Tibial artery (tissue), 4 donors: Measurements from ENCODE around the gene TTC7B.

Experiments used
- DNase-seq, 2 donors: peaks; one replicate each; pipeline ENCODE4 v3.0.0-alpha.2; 2019
- H3K27ac ChIP-seq, 2 donors: fragments of 200-600 bp; sonication (generic) in 1 of 2; 1 replicate in 1 of 2; 2 replicates in 1 of 2; pipeline ENCODE4 v1.5.1; 2018 to 2019; ENCODE audit warnings: mild to moderate bottlenecking in 1 of 2
- H3K27me3 ChIP-seq, 2 donors: fragments of 200-600 bp; sonication (generic) in 1 of 2; one replicate each; pipeline versions ENCODE4 v1.5.1 to v1.6.0; 2016 to 2019
- H3K36me3 ChIP-seq, 3 donors: fragments of 200-600 bp; sonication (generic) in 2 of 3; one replicate each; pipeline ENCODE4 v1.5.1; 2016 to 2019; ENCODE audit warnings: mild to moderate bottlenecking in 2 of 3
- H3K4me1 ChIP-seq, 4 donors: fragments of 200-600 bp; sonication (generic) in 2 of 4; 1 replicate in 3 of 4; 2 replicates in 1 of 4; pipeline ENCODE4 v1.5.1; 2016 to 2019
- H3K4me3 ChIP-seq, 2 donors: fragments of 200-600 bp; sonication (generic) in 1 of 2; 1 replicate in 1 of 2; 2 replicates in 1 of 2; pipeline ENCODE4 v1.5.1; 2018 to 2019; ENCODE audit warnings: mild to moderate bottlenecking in 2 of 2
- H3K9me3 ChIP-seq, 3 donors: fragments of 200-600 bp; sonication (generic) in 1 of 3; one replicate each; pipeline ENCODE4 v1.5.1; 2016 to 2019
- intact Hi-C: fragments of 100-400 bp; cut with DNase I; formaldehyde crosslinking; loops from one replicate; pipeline ENCODE4 v1.15.0; 2023; ENCODE audit warnings: low total_unique reads
- TF ChIP-seq, protein P1 (sequence below), 2 experiments: fragments of 200-600 bp in 1 of 2; fragments of 450-650 bp in 1 of 2; IDR thresholded peaks; one replicate each; pipeline ENCODE4 v1.5.1; 2017 to 2019; ENCODE audit warnings: antibody characterized with exemption in 2 of 2, mild to moderate bottlenecking in 1 of 2, moderate library complexity in 1 of 2

TTC7B gene

DNA sequence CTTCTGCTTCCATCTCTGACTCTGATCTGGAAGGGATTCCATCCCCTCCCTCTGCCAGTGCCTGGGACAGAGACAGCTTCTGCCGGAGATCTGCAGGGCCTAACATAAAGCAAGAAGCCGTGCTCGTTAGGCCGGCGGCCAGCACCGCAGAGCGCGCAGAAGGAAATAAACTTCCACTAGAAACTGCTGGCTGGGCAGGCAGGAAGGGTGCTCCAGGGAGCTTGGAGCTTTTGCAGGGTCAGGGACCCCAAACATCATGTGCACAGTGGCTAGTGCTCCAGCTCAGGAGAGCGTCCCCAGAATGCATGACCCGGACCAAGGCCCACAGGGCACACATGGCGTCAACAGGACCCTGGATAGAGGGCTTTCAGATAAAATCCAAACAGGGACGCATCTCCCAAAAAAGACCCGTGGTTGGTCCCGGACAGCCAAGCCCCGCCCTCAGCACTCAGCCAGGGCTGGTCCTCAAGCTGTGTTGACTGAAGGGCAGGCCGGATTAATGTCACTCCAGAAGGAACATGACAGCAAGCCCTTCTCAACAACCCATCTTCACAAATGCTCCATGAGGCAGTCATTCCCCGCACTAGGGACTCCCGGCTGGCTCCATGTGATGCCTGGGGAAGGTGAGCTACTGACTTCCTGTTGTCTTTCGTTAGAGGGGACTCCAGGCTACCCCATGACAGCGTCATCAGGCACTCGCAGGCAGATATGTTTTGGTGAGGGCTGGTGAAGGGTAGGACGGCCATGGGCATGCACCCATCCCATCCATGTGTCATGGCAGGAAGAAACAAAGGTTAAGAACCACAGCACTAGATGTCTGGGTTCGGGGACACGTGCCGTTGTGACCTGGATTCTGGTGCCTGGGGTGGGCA is 297.9 kb downstream of the TTC7B start:
- H3K27ac ChIP-seq: peak overlapping the region; percentile 16 to 33
- TF ChIP-seq, protein P1, sequence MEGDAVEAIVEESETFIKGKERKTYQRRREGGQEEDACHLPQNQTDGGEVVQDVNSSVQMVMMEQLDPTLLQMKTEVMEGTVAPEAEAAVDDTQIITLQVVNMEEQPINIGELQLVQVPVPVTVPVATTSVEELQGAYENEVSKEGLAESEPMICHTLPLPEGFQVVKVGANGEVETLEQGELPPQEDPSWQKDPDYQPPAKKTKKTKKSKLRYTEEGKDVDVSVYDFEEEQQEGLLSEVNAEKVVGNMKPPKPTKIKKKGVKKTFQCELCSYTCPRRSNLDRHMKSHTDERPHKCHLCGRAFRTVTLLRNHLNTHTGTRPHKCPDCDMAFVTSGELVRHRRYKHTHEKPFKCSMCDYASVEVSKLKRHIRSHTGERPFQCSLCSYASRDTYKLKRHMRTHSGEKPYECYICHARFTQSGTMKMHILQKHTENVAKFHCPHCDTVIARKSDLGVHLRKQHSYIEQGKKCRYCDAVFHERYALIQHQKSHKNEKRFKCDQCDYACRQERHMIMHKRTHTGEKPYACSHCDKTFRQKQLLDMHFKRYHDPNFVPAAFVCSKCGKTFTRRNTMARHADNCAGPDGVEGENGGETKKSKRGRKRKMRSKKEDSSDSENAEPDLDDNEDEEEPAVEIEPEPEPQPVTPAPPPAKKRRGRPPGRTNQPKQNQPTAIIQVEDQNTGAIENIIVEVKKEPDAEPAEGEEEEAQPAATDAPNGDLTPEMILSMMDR (IDR thresholded peaks at IDR 0.05): no peak
- no peak for DNase-seq
- intact Hi-C loops: no loop called here
- peaks cover 6 to 59% (median 45%) of the 10 kb centered on the region in 4 donors for H3K4me1 ChIP-seq
- H3K27me3 ChIP-seq: no peaks in the 10 kb centered on the region
- no peaks in the 10 kb centered on the region for H3K36me3 ChIP-seq
- H3K9me3 ChIP-seq: no peaks in the 10 kb centered on the region
- H3K4me3 ChIP-seq: no peak overlapping the region

DNA sequence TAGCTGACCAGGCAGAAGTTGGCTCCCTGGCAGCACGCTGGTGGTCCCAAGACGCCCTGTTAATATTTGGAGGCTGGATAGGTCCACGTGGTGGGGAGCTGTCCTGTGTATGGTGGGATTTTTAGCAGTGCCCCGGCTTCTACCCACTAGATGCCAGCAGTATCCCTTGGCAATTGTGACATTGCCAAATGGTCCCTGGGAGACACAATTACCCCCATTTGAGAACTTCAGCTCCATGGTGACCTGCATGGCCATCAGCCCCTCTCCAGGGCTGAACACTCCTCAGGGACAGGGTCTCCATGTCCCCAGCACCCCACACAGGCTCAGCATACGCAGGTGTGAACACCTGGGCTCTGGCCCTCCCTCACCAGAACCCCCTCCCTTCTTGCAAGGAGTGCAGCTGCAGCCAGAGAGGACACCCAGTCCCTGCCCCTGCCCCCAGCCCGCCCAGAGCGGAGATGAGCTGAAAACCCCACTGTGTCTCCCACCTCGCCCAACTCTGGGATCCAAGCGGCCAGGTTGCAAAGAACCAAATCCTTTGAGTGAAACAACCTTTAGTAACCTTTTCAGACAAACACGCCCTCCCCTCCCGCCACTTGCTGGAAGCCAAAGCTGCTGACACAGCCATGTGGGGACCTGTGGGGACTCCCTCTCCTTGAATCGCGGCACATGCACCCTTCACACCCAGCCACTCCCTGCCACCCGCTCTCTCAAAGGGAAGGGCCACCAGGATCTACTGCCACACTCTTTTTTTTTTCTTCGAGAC is 299.0 kb downstream of the TTC7B start:
- no peaks in the 10 kb centered on the region for H3K36me3 ChIP-seq
- no peaks in the 10 kb centered on the region for H3K27me3 ChIP-seq
- peaks cover 0 to 59% (median 37%) of the 10 kb centered on the region in 4 donors for H3K4me1 ChIP-seq
- H3K27ac ChIP-seq: peak overlapping the region in 1 of 2 donors; percentile 16
- H3K4me3 ChIP-seq: no peak overlapping the region
- intact Hi-C loops: no loop called here
- TF ChIP-seq, protein P1 (IDR thresholded peaks at IDR 0.05): no peak
- no peak for DNase-seq
- H3K9me3 ChIP-seq: no peaks in the 10 kb centered on the region

DNA sequence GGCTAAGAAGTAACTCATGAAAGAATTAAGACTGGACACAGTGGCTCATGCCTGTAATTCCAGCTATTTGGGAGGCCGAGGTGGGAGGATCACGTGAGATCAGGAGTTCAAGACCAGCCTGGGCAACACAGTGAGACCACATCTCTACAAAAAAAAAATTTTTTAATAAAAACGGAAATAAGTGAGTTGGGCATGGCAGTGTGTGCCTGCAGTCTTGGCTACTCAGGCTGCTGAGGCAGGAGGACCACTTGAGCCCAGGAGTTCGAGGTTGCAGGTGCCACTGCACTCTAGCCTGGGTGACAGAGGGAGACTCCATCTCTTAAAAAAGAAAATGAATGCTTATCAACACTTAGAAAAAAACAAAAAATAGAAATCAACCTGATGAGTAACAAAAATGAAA is 301.7 kb downstream of the TTC7B start:
- H3K4me3 ChIP-seq: no peak overlapping the region
- no peaks in the 10 kb centered on the region for H3K36me3 ChIP-seq
- H3K27me3 ChIP-seq: no peaks in the 10 kb centered on the region
- no peak for DNase-seq
- H3K27ac ChIP-seq: no peak overlapping the region
- TF ChIP-seq, protein P1 (IDR thresholded peaks at IDR 0.05): no peak
- no peaks in the 10 kb centered on the region for H3K9me3 ChIP-seq
- peaks cover 0 to 41% (median 17%) of the 10 kb centered on the region in 4 donors for H3K4me1 ChIP-seq
- intact Hi-C loops: loop anchor here (5.0 kb wide), 1 partner anchor 92 kb away; no protein-coding TSS in a partner anchor

DNA sequence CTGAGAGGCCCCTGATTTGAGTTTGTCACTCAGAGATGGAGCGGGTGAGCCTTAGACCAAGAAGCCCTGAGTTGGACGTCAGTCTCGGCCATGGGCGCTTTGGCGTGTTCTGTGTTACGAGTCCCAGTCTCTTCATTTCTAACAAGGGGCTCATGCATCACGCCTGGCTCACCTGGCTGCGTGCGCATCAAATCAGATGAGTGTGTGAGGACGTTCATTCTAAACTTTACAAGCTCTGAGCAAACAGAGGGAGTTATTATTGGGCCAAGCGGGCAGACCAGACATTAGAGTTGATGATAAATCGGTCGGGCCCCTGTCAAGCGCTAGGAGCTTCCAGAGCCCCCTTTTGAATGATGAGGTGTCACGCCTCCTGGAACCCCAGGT is 302.2 kb downstream of the TTC7B start:
- Histone ChIP-seq H3K4me3 (no peak overlapping the region), H3K9me3 (no peaks in the 10 kb centered on the region), H3K27me3 (no peaks in the 10 kb centered on the region), H3K4me1 (peaks cover 0 to 40% (median 16%) of the 10 kb centered on the region in 4 donors), H3K36me3 (no peaks in the 10 kb centered on the region), H3K27ac (peak overlapping the region in 1 of 2 donors; percentile 48)
- intact Hi-C loops: loop anchor here (5.0 kb wide), 1 partner anchor 92 kb away; no protein-coding TSS in a partner anchor
- TF ChIP-seq, protein P1 (IDR thresholded peaks at IDR 0.05): no peak
- no peak for DNase-seq

DNA sequence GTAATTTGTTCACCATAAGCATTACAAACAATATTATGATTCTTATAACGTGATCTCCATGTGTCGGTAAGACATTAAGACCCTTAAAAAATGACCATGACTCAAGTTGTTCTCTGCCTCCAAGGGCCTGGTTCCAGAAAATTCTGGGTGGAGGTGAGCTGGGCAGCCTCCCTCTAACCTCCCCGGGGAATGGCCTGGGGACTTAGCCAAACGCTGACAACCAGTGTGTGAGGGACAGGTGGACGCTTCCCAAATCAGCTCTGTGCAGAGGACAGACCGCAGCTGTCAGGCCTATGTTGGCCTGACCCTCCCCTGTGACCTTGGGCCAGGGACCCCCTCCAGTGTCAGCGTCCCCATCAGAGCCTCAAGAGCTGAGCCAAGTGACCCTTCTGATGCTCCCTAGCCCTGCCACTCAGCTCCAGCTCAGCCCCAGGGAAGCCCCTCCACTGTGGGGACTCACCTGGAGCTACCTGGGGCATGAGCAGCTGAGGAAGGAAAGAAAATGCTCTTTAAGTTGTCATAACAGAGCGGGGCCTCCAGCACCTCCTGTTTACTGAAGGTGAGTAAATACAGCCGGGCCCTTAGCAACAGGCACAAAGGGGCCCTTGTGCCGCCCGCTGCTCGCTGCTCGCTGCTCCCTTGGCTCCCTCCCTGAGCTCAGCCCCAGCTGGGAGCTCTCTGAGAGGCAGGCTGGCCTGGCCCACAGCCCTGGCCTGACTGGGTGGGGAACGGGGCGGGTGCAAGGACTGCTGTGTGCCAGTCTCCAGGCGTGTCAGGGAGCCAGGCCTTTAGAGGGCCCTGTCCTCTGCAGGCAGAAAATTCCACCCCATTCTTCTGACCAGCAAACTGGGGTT is 302.8 kb downstream of the TTC7B start:
- peaks cover 0 to 34% (median 13%) of the 10 kb centered on the region in 4 donors for H3K4me1 ChIP-seq
- intact Hi-C loops: loop anchor here (5.0 kb wide), 1 partner anchor 91 kb away; no protein-coding TSS in a partner anchor
- no peaks in the 10 kb centered on the region for H3K27me3 ChIP-seq
- peak overlapping the region in 1 of 2 donors; percentile 48 for H3K27ac ChIP-seq
- H3K4me3 ChIP-seq: no peak overlapping the region
- TF ChIP-seq, protein P1 (IDR thresholded peaks at IDR 0.05): no peak
- no peaks in the 10 kb centered on the region for H3K36me3 ChIP-seq
- DNase-seq: peak in 1 of 2 donors; percentile 84
- no peaks in the 10 kb centered on the region for H3K9me3 ChIP-seq
